ENCODE results near the gene NR0B1. TPM values are rescaled to one million over a fixed set of nuclear protein-coding genes. Genes with fewer than 3 reads are reported as not detected.

Gene NR0B1, protein sequence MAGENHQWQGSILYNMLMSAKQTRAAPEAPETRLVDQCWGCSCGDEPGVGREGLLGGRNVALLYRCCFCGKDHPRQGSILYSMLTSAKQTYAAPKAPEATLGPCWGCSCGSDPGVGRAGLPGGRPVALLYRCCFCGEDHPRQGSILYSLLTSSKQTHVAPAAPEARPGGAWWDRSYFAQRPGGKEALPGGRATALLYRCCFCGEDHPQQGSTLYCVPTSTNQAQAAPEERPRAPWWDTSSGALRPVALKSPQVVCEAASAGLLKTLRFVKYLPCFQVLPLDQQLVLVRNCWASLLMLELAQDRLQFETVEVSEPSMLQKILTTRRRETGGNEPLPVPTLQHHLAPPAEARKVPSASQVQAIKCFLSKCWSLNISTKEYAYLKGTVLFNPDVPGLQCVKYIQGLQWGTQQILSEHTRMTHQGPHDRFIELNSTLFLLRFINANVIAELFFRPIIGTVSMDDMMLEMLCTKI
- total RNA-seq, result 1.1 and 1.7 TPM in 2 replicates

GRCh38 chrX:30309139-30309571 lies at the start of gene NR0B1:
NR0B1 (minus strand) TSS chrX:30309390; CDS start chrX:30309363, 27 bp downstream.

Other genes with a start within 250 kb of the NR0B1 start
- gene MAGEB2, start 93.8 kb downstream of the NR0B1 start, total RNA-seq, result not detected in 2 replicates
- not detected in 2 replicates for gene MAGEB3, start 78.7 kb downstream of the NR0B1 start, total RNA-seq
- not detected in 2 replicates for gene MAGEB4, start 67.4 kb downstream of the NR0B1 start, total RNA-seq
- gene MAGEB1, start 62.2 kb downstream of the NR0B1 start, total RNA-seq, result not detected in 2 replicates